ENCODE results near the gene PTPN7. TPM values are rescaled to one million over a fixed set of nuclear protein-coding genes. Genes with fewer than 3 reads are reported as not detected.
A peak's percentile ranks its signal among the peaks of the same experiment; 100 is the strongest.
"Not testable (repeated sequence)": the region's sequence is repeated elsewhere in the genome, so short reads cannot be mapped to it uniquely, and the experiment has no call there.

The PTPN7 gene
- total RNA-seq, 3 donors from 2014 or later, result 5.0 to 6.3 (median 6.1) TPM

GRCh38 chr1:202193614-202194327 is 33.4 kb upstream of the PTPN7 start, which contains the start of gene LGR6:
Gene LGR6 (plus strand): TSS chr1:202193799. CDS start chr1:202193990, 191 bp downstream.
- peak in 2 of 3 donors; percentile 24 to 57 for DNase-seq
- Histone ChIP-seq H3K4me3 (no peak within 1 kb of the TSS), H3K9me3 (no peaks in the 10 kb centered on the region), H3K36me3 (ENCODE audit: low read depth) (no peaks in the 10 kb centered on the region), H3K4me1 (ENCODE audit: low read depth) (no peaks in the 10 kb centered on the region)
- TF ChIP-seq CTCF (IDR thresholded peaks at IDR 0.05), result no peak
- ATAC-seq, result peak; percentile 61
- intact Hi-C loops (cut with DNase I, micrococcal nuclease), result no loop called here

DNA sequence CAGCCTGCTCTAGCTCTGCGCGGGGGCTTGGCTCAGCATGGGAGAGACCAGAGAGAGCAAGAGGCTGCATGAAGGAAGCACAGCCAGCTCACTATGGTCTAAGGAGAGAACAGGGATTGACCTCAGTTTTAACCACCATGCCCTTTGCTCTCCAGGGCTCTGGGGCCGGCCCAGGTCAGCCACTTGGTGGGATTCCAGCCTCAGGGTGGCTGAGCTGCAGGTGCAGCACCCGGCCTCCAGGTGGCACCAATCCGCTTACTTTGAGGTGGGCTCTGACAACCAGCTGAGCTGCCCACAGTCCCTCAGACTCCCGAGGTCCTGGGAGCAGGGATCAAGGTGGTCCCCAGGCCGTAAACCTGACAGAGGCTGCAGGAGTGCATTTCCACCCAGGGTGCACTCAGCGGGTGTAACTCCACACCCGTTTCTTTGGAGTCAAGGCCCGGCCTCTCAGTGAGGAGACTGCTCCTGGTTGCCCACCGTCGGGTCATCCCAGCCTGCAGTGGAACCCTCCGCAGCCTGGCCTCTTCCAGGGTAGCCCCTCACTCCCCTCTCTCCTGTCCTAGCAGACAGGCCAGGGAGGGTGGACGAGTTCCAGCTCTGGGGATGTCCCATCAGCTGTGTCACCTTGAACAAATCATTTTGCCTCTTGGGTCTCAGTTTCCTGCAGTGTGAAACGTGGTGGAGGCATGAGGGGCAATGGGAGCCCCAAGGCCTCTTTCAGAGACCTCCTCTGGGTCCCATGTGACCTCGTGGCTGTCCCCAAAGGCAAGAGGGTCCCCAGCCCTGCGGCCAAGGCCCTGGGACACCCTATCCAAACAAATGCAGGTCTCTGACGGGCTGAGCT is 32.6 kb upstream of the PTPN7 start:
- Histone ChIP-seq H3K36me3 (ENCODE audit: low read depth) (no peaks in the 10 kb centered on the region), H3K4me3 (no peak overlapping the region), H3K4me1 (ENCODE audit: low read depth) (no peaks in the 10 kb centered on the region), H3K9me3 (no peaks in the 10 kb centered on the region)
- DNase-seq (peak in 2 of 3 donors; percentile 76 to 82), ATAC-seq (peak; percentile 70)
- peak; percentile 83 for TF ChIP-seq CTCF (IDR thresholded peaks at IDR 0.05)
- intact Hi-C loops (cut with DNase I, micrococcal nuclease), result no loop called here

- H3K4me1 ChIP-seq (ENCODE audit: low read depth); intact Hi-C loops (cut with DNase I, micrococcal nuclease); H3K4me3 ChIP-seq; H3K9me3 ChIP-seq; H3K36me3 ChIP-seq (ENCODE audit: low read depth); DNase-seq; ATAC-seq: not testable (repeated sequence)
Observed at GRCh38 chr1:202191391-202191790, 31.0 kb upstream of the PTPN7 start.

GRCh38 chr1:202189918-202190715 is 29.7 kb upstream of the PTPN7 start:
- H3K4me1 ChIP-seq (ENCODE audit: low read depth), result peaks cover 5% of the 10 kb centered on the region

More at GRCh38 chr1:202189918-202190715, 29.7 kb upstream of the PTPN7 start:
- no peak for TF ChIP-seq CTCF (IDR thresholded peaks at IDR 0.05)
- ATAC-seq (peak; percentile 23), DNase-seq (no peak)
- intact Hi-C loops (cut with DNase I, micrococcal nuclease), result loop anchor here (5.0 to 10.0 kb wide), 3 partner anchors 125 to 525 kb away; partner anchors contain the start of gene SYT2 (in 1 of the 2)
- Histone ChIP-seq H3K9me3 (no peaks in the 10 kb centered on the region), H3K36me3 (ENCODE audit: low read depth) (no peaks in the 10 kb centered on the region), H3K4me3 (no peak overlapping the region)
